Cardiac muscle cell (in vitro differentiated cells and primary cell): ENCODE measurements around the gene KIF6. TPM values are rescaled to one million over a fixed set of nuclear protein-coding genes. Genes with fewer than 3 reads are reported as not detected.

Source experiments
- DNase-seq, 2 donors: peaks; one replicate each; pipeline versions ENCODE4 v3.0.0 to v3.0.0-alpha.2; 2010 to 2017; ENCODE audit warnings: low read depth in 1 of 2, low spot score in 1 of 2
- H3K27ac ChIP-seq: fragments of 200-600 bp; sonication (generic); 2 replicates; pipeline ENCODE4 v1.5.1; 2016
- H3K27me3 ChIP-seq: fragments of 200-600 bp; sonication (generic); 2 replicates; pipeline ENCODE4 v1.6.0; 2016; ENCODE audit warnings: control low read depth
- H3K36me3 ChIP-seq: fragments of 200-600 bp; sonication (generic); 2 replicates; pipeline ENCODE4 v1.5.1; 2016; ENCODE audit warnings: control low read depth
- H3K4me1 ChIP-seq: fragments of 200-600 bp; sonication (generic); 2 replicates; pipeline ENCODE4 v1.8.1; 2017; ENCODE audit warnings: low read depth, mild to moderate bottlenecking, mixed run types
- H3K4me3 ChIP-seq: fragments of 200-600 bp; sonication (generic); 2 replicates; pipeline ENCODE4 v1.5.1; 2016; ENCODE audit warnings: mild to moderate bottlenecking
- H3K9me3 ChIP-seq: fragments of 200-600 bp; sonication (generic); 2 replicates; pipeline ENCODE4 v1.5.1; 2017; ENCODE audit warnings: low read depth, mild to moderate bottlenecking, control low read depth
- polyA plus RNA-seq: library from polyadenylated mRNA; unstranded; fragments of >200 nt; fragmentation: Nextera tagmentation; extraction: Ambion mirVana; gene quantifications from 2 replicates; pipeline ENCODE4 v1.2.1, GENCODE V29; 2016
- total RNA-seq: library from RNA; depleted of rRNA; stranded (reverse); fragments of >200 nt; gene quantifications from 2 replicates; pipeline ENCODE4 v1.2.3, GENCODE V29; 2016
- TF ChIP-seq, protein P1 (sequence below): IDR thresholded peaks from 2 replicates; pipeline ENCODE4 v1.5.1; 2012; ENCODE audit warnings: low read depth, mild to moderate bottlenecking, low read length

KIF6 gene
- total and polyA plus RNA-seq, 2 experiments from 2014 or later, result 0.69 to 1.7 TPM

DNA sequence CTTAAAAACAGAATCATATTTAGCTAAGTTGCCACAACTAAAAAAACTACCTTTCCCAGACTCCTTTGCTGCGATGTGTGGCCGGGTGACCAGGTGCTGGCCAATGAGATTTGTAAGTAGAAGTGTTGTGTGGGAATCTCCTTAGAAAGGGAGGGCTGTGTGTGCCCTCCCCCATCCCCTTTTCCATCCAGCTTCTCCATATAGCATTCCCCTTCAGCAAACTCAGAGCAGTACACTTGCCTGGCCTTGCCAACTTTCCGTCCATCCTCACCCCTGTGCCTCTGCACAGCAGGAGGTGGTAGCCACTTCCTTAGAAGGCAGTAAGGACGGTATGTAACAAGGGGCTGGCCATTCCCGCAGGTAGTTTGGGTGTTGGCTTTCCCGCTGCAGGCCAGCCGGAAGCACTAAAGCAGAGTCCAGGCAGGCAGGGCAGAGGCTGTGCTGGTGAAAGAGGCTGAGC, 380.4 kb downstream of the KIF6 start:
- H3K27me3 ChIP-seq, result no peaks in the 10 kb centered on the region
- no peaks in the 10 kb centered on the region for H3K9me3 ChIP-seq
- DNase-seq, result peak; percentile 7 to 8
- TF ChIP-seq, protein P1, sequence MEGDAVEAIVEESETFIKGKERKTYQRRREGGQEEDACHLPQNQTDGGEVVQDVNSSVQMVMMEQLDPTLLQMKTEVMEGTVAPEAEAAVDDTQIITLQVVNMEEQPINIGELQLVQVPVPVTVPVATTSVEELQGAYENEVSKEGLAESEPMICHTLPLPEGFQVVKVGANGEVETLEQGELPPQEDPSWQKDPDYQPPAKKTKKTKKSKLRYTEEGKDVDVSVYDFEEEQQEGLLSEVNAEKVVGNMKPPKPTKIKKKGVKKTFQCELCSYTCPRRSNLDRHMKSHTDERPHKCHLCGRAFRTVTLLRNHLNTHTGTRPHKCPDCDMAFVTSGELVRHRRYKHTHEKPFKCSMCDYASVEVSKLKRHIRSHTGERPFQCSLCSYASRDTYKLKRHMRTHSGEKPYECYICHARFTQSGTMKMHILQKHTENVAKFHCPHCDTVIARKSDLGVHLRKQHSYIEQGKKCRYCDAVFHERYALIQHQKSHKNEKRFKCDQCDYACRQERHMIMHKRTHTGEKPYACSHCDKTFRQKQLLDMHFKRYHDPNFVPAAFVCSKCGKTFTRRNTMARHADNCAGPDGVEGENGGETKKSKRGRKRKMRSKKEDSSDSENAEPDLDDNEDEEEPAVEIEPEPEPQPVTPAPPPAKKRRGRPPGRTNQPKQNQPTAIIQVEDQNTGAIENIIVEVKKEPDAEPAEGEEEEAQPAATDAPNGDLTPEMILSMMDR, result no peak
- no peak overlapping the region for H3K27ac ChIP-seq
- no peak overlapping the region for H3K4me3 ChIP-seq
- peaks cover 7% of the 10 kb centered on the region for H3K4me1 ChIP-seq
- no peaks in the 10 kb centered on the region for H3K36me3 ChIP-seq

DNA sequence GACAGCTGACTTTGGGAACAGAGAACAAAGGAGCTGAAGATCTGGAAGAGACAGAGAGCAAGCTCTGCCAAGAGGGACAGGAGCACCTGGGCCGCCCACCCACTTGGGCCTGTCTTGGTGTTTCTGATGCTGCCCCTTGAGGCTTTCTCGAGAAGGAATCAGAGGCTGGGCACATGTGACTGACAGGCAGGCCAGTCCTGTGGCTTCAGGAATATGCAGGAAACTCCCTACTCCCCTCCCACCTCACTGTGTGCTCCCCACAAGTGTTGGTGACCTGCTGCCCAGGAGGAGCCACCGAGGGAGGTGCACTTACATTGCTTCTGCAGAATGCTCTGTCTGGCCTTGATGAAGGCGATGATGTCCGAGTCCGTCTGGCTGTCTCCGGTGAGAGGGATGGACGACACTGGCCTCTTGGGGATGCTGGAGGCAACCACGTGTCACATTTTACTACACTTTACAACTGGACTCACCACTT, 381.8 kb downstream of the KIF6 start:
- H3K4me1 ChIP-seq, result peaks cover 19% of the 10 kb centered on the region
- DNase-seq, result no peak
- H3K9me3 ChIP-seq, result no peaks in the 10 kb centered on the region
- H3K27ac ChIP-seq, result no peak overlapping the region
- H3K27me3 ChIP-seq, result no peaks in the 10 kb centered on the region
- no peak overlapping the region for H3K4me3 ChIP-seq
- no peaks in the 10 kb centered on the region for H3K36me3 ChIP-seq
- TF ChIP-seq, protein P1, result no peak

GRCh38 chr6:39342692-39343395, 382.4 kb downstream of the KIF6 start:
- TF ChIP-seq, protein P1, result no peak
- H3K27ac ChIP-seq, result no peak overlapping the region
- DNase-seq, result no peak
- H3K27me3 ChIP-seq, result no peaks in the 10 kb centered on the region
- H3K4me3 ChIP-seq, result no peak overlapping the region
- no peaks in the 10 kb centered on the region for H3K9me3 ChIP-seq
- no peaks in the 10 kb centered on the region for H3K36me3 ChIP-seq
- peaks cover 19% of the 10 kb centered on the region for H3K4me1 ChIP-seq

DNA sequence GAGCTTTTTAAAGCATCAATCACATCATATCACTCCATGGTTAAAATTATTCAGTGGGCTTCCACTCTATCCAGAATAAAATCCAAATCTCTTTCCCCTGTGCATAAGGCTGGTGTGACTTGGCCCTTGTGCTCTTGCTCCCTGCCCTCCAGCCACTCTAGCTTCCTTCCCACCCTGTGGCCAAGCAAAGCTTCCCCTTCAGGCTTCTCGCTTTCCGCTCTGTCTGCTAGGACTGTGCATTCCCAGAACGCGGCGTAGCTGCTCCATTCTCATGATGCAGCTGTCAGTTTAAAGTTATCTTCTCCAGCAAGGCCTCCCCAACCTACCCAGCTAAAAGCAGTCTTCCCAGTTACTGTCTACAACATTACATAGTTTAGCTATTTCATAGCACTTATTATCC, 383.3 kb downstream of the KIF6 start:
- no peak overlapping the region for H3K27ac ChIP-seq
- no peaks in the 10 kb centered on the region for H3K27me3 ChIP-seq
- no peak overlapping the region for H3K4me3 ChIP-seq
- TF ChIP-seq, protein P1, result no peak
- DNase-seq, result no peak
- peaks cover 19% of the 10 kb centered on the region for H3K4me1 ChIP-seq
- no peaks in the 10 kb centered on the region for H3K36me3 ChIP-seq
- H3K9me3 ChIP-seq, result no peaks in the 10 kb centered on the region

DNA sequence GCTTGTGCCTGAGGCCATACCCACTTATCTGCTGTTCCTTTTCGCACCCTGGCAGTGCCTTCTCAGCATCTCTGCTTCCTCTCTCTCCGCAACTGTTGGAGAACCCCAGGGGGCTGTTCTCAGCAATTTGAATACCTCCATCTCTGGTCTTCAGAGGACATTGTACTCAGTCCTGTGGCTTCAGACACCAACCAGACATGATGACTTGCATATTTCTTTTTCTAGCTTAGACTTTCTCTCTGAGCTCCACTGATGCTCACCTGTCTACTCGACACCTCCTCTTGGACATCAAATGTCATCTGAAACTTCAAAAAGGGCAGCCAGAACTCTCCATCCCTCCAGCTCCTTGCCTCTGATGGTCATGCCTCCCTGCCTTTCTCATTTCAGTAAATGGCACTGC, 383.9 kb downstream of the KIF6 start:
- no peaks in the 10 kb centered on the region for H3K9me3 ChIP-seq
- H3K27me3 ChIP-seq, result no peaks in the 10 kb centered on the region
- DNase-seq, result no peak
- no peak overlapping the region for H3K4me3 ChIP-seq
- peaks cover 19% of the 10 kb centered on the region for H3K4me1 ChIP-seq
- TF ChIP-seq, protein P1, result no peak
- no peak overlapping the region for H3K27ac ChIP-seq
- no peaks in the 10 kb centered on the region for H3K36me3 ChIP-seq
